Medulla oblongata (tissue), 1 donor: Measurements from ENCODE around the gene ESYT1.

Experiments used
- DNase-seq: peaks from one replicate; pipeline ENCODE4 v3.0.0-alpha.2; 2015; ENCODE audit errors: extremely low spot score

Gene ESYT1

DNA sequence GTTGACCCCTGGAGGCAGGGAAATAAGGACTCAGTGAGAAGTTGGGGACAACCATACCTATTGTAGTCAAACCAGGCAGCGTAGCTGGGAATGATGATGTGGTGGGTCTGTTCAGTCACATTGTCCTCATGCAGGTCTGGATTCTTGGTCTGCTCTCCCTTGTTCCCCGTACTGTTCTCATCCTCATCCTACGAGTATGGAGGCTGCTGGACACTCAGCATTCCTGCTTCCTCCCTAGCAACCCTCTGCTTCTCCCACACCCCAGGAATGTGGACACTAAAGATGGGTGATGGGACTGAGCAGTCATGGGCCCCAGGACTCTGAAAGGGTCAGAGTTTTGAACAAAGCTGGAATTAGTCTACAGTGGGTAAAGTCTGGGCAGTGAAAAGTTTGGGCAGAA, 50.3 kb downstream of the ESYT1 start:
- DNase-seq = no peak

DNA sequence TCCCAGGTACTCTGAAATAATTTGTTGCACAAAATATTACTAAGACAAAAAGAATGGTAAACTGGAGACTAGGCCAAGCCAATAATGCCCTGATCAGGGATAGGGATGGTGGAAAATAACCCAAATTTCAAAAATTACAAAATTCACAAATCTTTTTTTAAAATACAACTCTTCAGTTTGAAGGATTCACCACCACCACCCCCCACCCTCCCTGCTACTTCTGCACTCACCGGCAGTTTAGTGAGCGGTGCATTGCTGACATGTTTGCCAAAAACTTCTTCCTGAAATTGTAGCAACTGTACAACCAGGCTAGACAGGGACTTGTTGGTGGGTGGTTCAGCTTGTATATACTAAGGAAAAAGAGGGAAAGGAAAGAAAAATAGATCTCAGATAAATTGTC, 58.9 kb downstream of the ESYT1 start:
- DNase-seq = no peak

- DNase-seq = no peak
These were observed 60.2 kb downstream of the ESYT1 start for GRCh38 chr12:56188131-56188777.

DNA sequence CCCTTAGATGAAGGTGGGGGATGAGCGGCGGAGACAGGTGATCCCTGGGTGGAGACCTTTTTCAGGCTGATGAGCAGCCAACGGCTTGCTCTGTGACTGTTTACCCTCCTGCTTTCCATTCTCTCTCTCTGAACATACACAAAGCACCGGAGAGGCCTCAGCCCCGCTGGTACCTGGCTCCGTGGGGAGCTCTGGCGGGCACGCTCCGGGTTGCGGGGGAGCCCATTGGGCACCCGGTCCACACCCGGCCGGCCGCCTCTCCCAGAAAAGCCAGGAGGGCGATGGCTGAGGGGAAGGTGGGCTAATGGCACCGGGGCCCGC, 60.7 kb downstream of the ESYT1 start:
- DNase-seq = peak; percentile 13

DNA sequence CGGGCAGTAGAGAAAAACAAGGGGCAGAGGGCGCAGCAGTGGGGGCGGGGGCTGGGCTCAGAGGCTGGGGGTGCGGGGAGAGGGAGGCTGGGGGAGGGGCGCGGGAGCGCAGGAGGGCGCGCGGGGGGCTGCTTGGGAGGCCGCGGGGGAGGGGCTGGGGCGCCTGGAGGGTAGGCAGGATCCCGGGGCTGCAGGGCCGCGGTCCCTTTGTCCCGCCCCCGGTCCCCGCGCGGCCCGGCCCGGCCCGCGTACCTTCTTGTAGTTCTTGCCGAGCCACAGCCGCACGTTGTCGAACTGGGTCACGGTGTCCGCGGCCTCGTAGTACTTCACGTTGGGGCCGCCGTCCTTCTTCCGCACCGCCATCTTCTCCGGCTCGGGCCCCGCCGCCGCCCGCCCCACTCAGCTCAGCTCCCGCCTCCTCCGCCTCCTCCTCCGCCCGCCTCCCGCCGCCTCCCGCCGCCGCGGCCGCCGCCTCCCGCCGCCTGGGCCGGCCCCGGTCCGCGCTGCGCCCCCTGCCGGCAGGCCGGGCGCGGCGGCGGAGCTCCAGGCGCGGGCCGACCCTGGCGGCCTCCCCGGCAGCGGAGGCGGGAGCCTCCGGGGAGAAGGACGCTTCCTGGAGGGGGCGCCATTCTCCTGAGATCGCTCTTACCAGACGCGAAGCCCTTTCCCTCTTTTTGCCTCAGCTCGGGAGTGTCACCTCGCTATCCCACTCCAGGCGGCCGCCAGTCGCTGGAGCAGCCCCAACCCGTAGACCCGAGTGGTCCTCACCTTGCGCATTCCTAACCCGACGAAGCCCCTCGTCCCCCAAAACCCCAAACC, 61.2 kb downstream of the ESYT1 start, which contains the start of gene SMARCC2:
TSS of gene SMARCC2 (minus strand) at position 385 of the 819 bp plus-strand sequence. CDS start at position 363, 22 bp downstream.
- DNase-seq = peak; percentile 89

GRCh38 chr12:56189918-56190694, 62.0 kb downstream of the ESYT1 start:
- peak; percentile 88 for DNase-seq

DNA sequence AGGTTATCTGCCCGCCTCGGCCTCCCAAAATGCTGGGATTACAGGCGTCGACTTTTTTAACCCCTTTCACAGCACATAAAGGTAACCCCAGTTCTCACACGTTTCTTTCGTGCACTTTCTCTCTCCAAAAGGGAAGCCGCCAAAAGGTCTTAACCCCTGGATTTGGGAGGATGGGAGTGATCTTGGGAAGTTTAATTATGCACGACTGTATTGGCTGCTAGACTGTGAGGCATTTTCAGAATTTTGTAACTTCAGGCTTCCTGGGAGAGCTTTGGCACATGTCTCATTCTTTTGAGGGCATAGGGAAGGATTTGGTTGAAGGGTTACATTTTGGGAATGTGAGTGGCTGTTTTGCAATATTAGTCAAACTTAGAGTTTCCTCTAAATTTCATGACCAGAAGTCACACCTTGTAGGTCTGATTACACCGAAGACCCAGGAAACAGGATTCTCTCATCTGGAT, 62.7 kb downstream of the ESYT1 start:
- peak; percentile 18 for DNase-seq

DNA sequence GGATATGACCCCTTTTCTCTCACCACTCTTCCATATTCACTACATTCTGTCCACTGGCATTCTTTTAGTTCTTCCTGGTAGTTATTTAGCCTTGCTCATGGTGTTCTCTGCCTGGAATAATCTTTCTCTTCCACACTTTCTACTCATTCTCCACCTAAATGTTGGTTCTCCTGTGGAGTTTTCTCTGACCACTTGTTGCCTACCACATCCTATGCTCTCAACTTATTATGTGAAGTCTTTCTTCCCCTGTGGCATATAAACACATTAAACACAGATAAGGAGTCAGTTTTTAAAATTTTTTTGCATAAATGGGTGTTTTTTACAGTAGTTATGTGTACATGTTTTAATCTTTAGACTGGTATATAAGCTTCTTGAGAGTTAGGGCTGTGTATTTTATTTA, 64.5 kb downstream of the ESYT1 start:
- no peak for DNase-seq

GRCh38 chr12:56193025-56193578, 65.0 kb downstream of the ESYT1 start:
- peak; percentile 94 for DNase-seq
